OCI-LY1 (cell line): ENCODE data around the gene CHAD.

Experiments
- H2AFZ ChIP-seq: fragments of 200-600 bp; sonication (generic), shearing (Covaris generic); 2 replicates; pipeline ENCODE4 v1.6.0; 2014; ENCODE audit warnings: antibody characterized with exemption, mild to moderate bottlenecking, low read length
- H3F3A ChIP-seq: fragments of 200-600 bp; sonication (generic), shearing (Covaris generic); 2 replicates; pipeline ENCODE4 v1.6.0; 2014; ENCODE audit warnings: mild to moderate bottlenecking, antibody characterized with exemption, low read length, moderate library complexity; ENCODE audit not compliant: insufficient read depth
- H3K27ac ChIP-seq: fragments of 200-600 bp; sonication (generic); 2 replicates; pipeline ENCODE4 v1.5.1; 2014; ENCODE audit warnings: low read length, mixed run types, mild to moderate bottlenecking, low read depth; ENCODE audit not compliant: poor library complexity, severe bottlenecking
- H3K27me3 ChIP-seq: fragments of 200-600 bp; sonication (generic); 2 replicates; pipeline ENCODE4 v1.6.0; 2014; ENCODE audit warnings: antibody characterized with exemption, mild to moderate bottlenecking, low read length, moderate library complexity; ENCODE audit not compliant: insufficient read depth
- H3K36me3 ChIP-seq: fragments of 200-600 bp; sonication (generic); 2 replicates; pipeline ENCODE4 v1.6.1; 2014; ENCODE audit warnings: mild to moderate bottlenecking, antibody characterized with exemption, low read length, moderate library complexity, mixed read lengths; ENCODE audit not compliant: insufficient read depth
- H3K4me1 ChIP-seq: fragments of 200-600 bp; sonication (generic); 2 replicates; pipeline ENCODE4 v1.5.1; 2014; ENCODE audit warnings: mild to moderate bottlenecking, low read length, moderate library complexity; ENCODE audit not compliant: insufficient read depth, severe bottlenecking
- H3K4me2 ChIP-seq: fragments of 200-600 bp; sonication (generic), shearing (Covaris generic); 2 replicates; pipeline ENCODE4 v1.6.1; 2014; ENCODE audit warnings: low read length
- H3K4me3 ChIP-seq: fragments of 200-600 bp; sonication (generic); 2 replicates; pipeline ENCODE4 v1.5.1; 2014; ENCODE audit warnings: low read length, low read depth, mild to moderate bottlenecking, mixed read lengths; ENCODE audit not compliant: poor library complexity, severe bottlenecking
- H3K79me2 ChIP-seq: fragments of 200-600 bp; shearing (Covaris generic); 2 replicates; pipeline ENCODE4 v1.6.1; 2016; ENCODE audit warnings: mixed run types, low read length, mixed read lengths; ENCODE audit not compliant: insufficient read depth
- H3K9ac ChIP-seq: fragments of 200-600 bp; sonication (generic), shearing (Covaris generic); 2 replicates; pipeline ENCODE4 v1.6.1; 2014; ENCODE audit warnings: mild to moderate bottlenecking, low read length, mixed read lengths
- H3K9me2 ChIP-seq: fragments of 200-600 bp; sonication (generic), shearing (Covaris generic); 2 replicates; pipeline ENCODE4 v1.6.1; 2014; ENCODE audit warnings: low read depth, mild to moderate bottlenecking, low read length, mixed read lengths
- H3K9me3 ChIP-seq: fragments of 200-600 bp; shearing (Covaris generic); 2 replicates; pipeline ENCODE4 v1.6.1; 2014; ENCODE audit warnings: low read length, mixed read lengths
- H4K20me1 ChIP-seq: fragments of 200-600 bp; sonication (generic), shearing (Covaris generic); 2 replicates; pipeline ENCODE4 v1.6.0; 2016; ENCODE audit warnings: mild to moderate bottlenecking, low read length; ENCODE audit not compliant: insufficient read depth
- EZH2 ChIP-seq: fragments of 200-600 bp; sonication (generic), shearing (Covaris generic); IDR thresholded peaks from 2 replicates; pipeline ENCODE4 v1.8.0; 2017; ENCODE audit warnings: borderline replicate concordance, mixed run types, mild to moderate bottlenecking, antibody characterized with exemption, low read length, moderate library complexity, mixed read lengths
- TF ChIP-seq, protein P1 (sequence below): fragments of 200-600 bp; sonication (generic), shearing (Covaris generic); IDR thresholded peaks from 2 replicates; pipeline ENCODE4 v1.5.1; 2017; ENCODE audit warnings: mild to moderate bottlenecking, antibody characterized with exemption, low read length, moderate library complexity, mixed read lengths

The CHAD gene

DNA sequence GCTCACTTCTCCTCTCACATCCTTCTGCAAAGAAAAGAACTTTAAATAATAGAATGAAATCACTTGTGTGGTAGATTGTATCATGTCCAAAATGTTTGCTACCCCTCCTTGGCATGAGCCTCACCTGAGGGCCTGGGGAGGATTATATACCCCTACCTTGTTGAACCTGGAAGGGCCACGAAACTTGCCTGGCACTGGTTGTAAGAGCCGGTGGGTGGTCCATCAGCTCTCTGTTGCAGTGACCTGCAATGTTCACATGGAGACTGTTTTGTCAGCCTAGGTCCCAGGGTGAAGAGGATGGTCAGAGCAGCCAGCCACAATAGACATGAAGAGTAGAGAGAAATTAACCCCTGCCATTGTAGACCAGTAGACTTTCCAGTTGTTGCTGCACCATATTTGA, 20.2 kb upstream of the CHAD start:
- TF ChIP-seq EZH2, result no peak
- TF ChIP-seq, protein P1, sequence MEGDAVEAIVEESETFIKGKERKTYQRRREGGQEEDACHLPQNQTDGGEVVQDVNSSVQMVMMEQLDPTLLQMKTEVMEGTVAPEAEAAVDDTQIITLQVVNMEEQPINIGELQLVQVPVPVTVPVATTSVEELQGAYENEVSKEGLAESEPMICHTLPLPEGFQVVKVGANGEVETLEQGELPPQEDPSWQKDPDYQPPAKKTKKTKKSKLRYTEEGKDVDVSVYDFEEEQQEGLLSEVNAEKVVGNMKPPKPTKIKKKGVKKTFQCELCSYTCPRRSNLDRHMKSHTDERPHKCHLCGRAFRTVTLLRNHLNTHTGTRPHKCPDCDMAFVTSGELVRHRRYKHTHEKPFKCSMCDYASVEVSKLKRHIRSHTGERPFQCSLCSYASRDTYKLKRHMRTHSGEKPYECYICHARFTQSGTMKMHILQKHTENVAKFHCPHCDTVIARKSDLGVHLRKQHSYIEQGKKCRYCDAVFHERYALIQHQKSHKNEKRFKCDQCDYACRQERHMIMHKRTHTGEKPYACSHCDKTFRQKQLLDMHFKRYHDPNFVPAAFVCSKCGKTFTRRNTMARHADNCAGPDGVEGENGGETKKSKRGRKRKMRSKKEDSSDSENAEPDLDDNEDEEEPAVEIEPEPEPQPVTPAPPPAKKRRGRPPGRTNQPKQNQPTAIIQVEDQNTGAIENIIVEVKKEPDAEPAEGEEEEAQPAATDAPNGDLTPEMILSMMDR, result no peak
- no peaks in the 10 kb centered on the region for H3K27me3 ChIP-seq
- no peaks in the 10 kb centered on the region for H4K20me1 ChIP-seq
- H3K79me2 ChIP-seq, result no peaks in the 10 kb centered on the region
- H3K4me1 ChIP-seq, result no peaks in the 10 kb centered on the region
- no peaks in the 10 kb centered on the region for H3K9me2 ChIP-seq
- H3K9ac ChIP-seq, result no peak overlapping the region
- H3F3A ChIP-seq, result no peaks in the 10 kb centered on the region
- H3K9me3 ChIP-seq, result no peaks in the 10 kb centered on the region
- no peak overlapping the region for H3K4me3 ChIP-seq
- no peaks in the 10 kb centered on the region for H3K36me3 ChIP-seq
- H3K27ac ChIP-seq, result no peak overlapping the region
- H3K4me2 ChIP-seq, result no peak overlapping the region
- H2AFZ ChIP-seq, result no peak overlapping the region

DNA sequence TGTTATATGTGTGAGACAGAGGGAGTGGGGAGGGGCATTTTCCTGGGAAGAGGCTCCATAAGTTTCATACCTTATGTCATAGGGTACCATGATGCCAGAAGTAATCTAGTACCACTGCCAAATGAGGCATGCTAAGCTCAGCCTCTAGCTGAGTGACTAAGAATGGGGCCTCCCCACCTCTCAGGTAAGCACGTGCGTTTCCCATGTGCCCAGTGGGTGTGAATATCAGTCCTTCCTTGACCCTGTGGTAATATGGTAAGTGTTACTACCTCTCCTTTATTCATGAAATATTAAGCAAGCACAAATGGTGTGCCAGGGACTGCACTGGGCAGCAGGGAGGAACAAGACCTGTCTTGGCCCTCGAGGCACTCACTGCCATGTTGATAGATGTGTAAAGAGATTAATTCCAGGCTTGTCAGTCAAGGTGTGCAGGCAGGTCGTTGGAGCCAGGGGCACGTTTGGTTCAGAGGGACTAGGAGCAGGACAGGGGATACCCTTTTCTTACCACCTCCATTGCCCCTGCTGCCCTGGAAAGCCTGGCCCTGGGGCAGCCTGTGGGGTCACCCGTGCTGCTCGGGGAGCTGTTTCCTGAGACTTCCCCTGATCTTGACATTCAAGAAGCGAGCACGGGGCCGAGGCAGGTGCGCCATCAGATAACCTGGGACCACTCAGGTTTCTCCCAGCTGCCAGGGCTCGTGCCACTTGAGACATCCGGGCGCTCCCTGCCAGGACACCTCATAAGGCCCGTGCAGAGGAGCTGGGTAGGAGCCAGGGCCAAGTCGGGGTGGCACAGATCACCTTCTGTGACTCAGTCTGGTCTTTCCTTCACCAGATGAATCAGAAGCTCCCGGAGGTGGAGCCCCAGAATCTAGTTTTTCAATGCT, 18.8 kb upstream of the CHAD start:
- Histone ChIP-seq H3K36me3 (no peaks in the 10 kb centered on the region), H3K27ac (no peak overlapping the region), H2AFZ (no peak overlapping the region), H3K4me3 (no peak overlapping the region), H4K20me1 (no peaks in the 10 kb centered on the region), H3K4me1 (no peaks in the 10 kb centered on the region), H3K4me2 (no peak overlapping the region), H3K9me2 (no peaks in the 10 kb centered on the region), H3K9me3 (no peaks in the 10 kb centered on the region), H3K9ac (no peak overlapping the region), H3K27me3 (no peaks in the 10 kb centered on the region), H3F3A (no peaks in the 10 kb centered on the region), H3K79me2 (no peaks in the 10 kb centered on the region)
- no peak for TF ChIP-seq EZH2
- TF ChIP-seq, protein P1, result no peak

DNA sequence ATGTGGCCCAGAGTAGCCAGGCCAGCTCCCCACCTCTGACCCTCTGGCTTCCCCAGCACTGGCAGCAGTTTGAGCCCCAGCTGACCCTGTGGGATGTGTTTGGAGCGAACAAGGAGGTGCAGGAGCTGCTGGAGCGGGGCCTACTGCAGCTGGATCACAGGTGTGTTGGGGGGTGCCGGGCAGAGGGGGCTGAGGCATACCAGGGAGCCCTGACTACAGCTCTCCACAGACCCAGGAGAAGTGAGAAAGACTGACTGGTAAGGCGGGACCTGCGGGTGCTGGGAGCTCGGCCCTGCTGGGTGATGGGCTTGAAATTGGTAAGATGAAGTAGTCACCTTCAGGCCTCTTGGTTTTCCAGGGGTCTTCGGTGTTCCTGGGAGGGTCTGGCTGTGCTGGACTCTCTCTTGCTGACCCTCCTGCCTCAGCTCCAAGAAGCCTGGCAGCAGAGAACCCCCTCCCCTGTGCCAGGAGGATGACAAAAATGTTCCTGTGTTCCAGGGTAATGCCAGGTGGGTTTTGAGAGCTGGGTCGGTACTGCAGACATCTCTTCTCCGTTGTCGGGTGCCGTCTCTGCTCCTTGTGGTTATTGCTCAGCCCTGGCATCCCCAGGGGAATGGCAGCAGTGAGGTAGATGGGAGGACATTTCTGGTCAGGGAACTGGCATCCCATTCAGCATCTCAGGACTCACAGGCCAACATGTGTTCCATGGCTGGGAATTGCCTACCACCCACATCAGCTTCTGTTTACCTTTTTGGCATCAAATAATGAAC, 15.9 kb upstream of the CHAD start:
- H3K27ac ChIP-seq, result no peak overlapping the region
- peaks cover 4% of the 10 kb centered on the region for H3K4me1 ChIP-seq
- H3K9me3 ChIP-seq, result no peaks in the 10 kb centered on the region
- H3K4me2 ChIP-seq, result no peak overlapping the region
- H3F3A ChIP-seq, result no peaks in the 10 kb centered on the region
- no peak overlapping the region for H3K4me3 ChIP-seq
- H3K9me2 ChIP-seq, result no peaks in the 10 kb centered on the region
- no peaks in the 10 kb centered on the region for H3K27me3 ChIP-seq
- no peaks in the 10 kb centered on the region for H4K20me1 ChIP-seq
- no peaks in the 10 kb centered on the region for H3K36me3 ChIP-seq
- H2AFZ ChIP-seq, result no peak overlapping the region
- no peaks in the 10 kb centered on the region for H3K79me2 ChIP-seq
- H3K9ac ChIP-seq, result no peak overlapping the region
- TF ChIP-seq, protein P1, result no peak
- TF ChIP-seq EZH2, result no peak
